ENCODE results near the gene SLC6A3.
"Not testable (repeated sequence)": the region's sequence is repeated elsewhere in the genome, so short reads cannot be mapped to it uniquely, and the experiment has no call there.

Gene SLC6A3

DNA sequence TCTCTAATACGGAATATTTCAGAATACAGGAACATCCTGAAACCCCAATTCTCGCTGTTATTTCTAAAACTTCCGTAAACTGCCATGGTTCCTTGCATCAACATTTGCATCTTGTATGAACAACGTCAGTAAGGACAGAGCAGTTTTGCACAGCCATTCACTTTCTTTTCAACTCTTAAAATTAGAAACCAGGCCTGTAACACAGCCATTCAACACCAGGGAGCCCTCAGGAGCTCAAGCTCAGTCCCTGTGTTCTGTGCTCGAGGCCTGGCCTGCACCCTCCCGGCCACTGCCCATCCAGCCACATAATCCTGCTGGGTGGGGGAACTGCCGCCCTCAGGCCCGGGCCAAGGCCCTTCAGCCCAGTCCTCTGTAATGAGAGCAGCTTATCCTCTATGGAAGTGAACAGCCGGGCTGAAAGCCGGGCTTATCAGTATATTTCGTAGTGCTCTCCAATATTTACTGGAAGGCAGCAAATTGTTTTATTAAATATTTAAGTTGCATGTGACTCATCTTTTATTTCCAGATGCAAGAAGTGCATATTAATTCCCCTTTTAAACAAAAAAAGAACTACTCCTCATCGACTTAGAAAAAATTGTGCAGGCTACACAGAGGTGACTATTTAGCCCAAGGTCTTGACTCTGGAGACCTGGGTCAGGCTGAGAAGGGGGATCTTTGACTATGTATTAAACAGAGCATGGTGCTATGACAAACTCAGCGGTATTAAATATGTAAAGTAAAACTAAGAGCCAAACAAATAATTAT, 33.2 kb upstream of the SLC6A3 start:
- DNase-seq (ENCODE audit: low read depth in 2 of 2), result no peak

DNA sequence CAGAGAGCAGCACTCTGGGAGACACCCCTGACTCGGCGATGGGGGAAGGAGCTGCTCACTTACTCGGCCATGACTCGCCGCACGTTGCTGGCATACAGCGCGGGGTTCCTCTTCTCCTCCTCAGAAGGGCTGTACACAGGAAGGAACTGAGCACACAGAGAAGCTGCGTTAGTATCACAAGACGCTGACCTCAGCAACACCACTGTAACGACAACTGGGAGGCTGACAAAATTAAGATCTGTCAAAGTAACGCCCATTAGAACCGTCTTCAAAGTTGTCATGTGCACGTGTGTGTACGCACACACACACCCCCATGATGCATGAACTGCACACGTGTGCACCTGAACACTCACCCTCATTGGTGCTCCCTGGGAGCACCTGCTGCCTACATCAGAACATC, 32.1 kb upstream of the SLC6A3 start:
- DNase-seq (ENCODE audit: low read depth in 2 of 2), result no peak

DNA sequence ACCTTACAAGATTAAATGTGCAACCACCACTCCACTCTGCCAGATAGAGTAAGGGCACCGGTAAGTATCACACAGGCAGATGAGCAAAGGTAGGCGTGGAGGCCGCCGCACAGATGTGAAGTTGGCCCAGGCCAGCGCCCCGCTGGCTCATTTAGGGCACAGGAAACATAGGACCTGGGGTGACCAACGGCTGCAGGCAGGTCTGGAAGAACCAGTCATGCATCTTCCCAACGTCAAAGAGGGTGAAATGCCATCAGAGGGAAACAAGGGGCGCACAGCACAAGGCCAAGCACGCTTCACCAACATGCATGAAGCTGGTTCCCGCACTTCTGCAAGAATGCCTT, 31.7 kb upstream of the SLC6A3 start:
- no peak for DNase-seq (ENCODE audit: low read depth in 2 of 2)

DNA sequence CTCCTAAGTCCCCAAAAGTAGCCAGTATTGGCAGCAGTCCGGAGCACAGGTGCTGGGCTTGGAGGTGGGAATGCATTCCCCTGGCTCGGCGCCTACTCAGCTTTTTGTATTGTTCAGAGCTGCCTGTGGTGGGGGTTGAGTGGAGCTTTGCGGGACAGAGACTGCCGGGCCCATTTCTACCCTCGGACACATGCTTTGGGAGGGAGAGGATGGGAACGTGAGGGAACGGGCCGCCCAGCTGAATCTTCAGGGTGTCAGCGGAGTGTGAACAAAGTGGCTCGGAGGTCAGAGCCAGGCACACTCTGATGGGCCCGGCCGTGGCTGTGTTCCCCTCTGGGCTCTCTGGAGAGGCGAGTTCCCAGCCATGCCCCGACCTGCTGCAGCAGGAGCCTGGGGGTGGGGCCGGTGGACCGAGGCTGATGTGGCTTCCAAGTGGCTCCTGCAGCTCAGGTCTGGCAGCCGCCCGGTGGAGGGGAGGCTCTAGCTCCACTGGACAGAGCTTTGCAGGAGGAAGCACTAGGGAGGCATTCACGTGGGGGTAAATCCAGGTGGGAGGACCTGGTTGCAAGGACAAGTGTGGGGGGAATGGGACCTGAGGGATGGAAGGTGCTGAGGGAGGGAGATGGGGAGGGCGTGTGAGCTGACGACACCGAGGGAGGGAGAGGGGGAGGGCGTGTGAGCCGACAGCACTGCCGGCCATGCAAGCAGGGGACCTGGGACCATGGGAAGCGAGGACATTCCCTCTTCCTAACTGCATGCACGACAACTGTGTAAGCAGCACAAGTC, 31.1 kb upstream of the SLC6A3 start:
- DNase-seq (ENCODE audit: low read depth in 2 of 2), result no peak

DNA sequence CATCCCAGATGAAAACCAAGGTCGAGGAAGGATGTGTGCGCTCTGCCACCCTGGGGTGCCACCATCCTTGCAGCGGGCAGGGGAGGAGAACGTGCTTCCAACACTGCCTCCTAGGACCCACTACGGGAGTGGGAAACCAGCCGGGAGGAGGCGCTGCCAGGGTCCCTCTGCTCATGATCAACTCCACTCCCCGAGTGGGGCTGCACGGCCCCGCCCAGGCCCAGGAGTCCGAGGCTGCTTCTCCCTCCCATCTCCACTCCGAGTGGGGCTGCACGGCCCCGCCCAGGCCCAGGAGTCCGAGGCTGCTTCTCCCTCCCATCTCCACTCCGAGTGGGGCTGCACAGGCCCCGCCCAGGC, 30.3 kb upstream of the SLC6A3 start:
- DNase-seq (ENCODE audit: low read depth in 2 of 2), result not testable (repeated sequence)

DNA sequence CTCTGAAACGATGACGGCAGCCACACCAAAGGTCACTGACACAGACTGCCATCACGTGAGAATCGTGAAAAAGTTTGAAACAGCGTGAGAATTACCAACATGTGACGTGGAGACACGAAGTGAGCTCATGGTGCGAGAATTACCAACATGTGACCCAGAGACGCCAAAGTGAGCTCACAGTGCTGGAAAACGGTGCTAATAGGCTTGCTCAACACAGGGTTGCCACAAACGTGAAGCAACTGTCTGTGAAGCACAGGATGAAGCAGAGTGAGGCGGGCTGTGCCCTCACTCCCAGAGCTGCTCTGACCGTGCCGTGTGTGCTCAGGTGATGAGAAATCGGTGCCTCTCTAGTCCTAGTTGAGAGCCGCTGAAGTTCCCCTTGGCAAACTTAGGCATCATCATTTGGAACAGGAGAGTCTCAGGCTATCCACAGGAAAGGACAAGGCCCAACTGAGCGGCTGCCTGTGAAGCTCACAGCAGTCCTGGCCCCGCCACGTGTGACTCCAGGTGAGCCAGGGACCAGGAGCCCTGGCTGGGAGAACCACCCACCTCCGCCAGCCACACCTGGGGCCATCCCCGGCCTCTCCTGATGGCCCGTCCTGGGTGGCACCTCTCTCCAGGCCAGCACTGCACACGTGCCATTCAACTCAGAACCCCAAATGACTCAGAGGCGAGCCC, 29.8 kb upstream of the SLC6A3 start:
- no peak for DNase-seq (ENCODE audit: low read depth in 2 of 2)

DNA sequence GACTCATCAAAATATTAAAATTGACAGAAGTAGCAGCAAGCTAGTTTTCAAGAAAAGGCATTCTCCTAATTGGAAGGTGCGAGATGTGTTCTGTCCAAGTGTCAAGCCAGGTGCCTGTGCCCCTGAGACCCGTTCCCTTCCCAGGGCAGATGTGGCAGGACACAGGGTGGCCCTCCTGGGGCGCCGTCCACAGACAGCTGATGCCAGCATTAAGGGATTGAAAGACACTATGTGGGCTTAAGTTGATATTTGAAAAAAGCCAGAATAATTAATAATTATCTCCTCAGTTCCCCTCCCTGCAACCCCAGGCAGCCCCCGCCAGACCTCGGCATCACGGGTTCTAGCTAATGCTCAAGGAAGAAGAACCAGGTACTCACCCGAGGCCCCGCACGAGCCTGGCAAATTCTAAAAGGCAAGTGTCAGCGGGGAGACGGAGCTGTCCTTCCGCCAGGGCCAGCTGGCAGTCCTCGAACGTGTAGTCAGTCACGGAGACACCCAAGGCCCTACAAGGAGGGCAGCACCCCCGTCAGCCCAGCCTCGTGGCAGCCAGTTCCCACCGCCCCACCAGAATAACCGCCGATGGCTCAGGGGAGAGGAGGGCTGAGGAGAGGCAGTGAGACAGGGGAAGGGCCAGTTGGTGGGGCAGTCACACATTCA, 29.1 kb upstream of the SLC6A3 start:
- DNase-seq (ENCODE audit: low read depth in 2 of 2), result no peak

DNA sequence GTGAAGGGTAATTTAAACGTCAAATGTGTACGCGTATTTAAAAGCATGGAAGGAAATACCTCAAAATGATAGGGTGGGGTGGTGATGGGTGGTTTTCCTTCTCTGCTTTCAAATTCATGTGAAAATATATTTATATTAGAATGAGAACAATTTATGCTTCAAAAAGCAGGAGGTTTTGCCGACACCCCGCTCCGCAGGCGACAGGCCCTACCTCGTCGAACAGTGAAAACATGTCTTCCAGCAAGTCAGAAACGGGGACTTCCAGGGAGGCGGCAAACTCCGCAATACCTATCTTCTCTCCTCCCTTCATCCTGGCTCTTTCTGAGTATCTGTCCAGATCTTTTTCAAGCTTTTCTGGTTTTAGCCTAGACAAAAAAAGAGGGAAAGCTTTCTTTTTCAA, 28.5 kb upstream of the SLC6A3 start:
- DNase-seq (ENCODE audit: low read depth in 2 of 2), result no peak

DNA sequence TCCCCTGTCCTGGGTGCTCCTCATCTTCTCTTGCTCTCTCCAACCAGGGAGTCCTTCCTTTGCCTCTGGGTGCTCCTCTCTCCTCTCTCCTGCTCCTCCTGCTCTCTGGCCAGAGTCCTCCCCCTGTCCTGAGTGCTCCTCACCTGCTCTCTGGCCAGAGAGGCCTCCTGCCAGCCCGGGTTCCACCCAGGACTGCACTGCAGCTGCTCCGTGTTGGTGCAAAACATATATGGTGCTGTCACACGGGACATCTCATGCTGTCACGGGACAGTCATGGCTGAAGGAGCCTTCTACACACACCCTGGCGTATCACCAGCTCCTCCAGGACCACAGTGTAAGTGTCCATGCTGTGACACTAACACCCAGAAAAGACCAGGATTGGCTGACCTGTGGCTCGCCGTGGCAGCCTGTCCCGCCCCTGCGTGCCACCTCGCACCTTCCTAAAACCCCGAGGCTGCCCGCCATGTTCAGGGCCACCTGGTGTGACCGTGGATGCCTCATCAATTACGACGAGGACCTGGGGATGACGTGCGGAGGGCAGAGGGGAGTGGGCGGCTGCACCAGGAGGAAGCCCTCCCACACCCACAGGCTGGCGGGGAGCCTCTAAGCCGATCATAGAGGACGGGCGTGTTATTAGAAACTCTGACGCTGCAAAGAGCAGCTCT, 27.9 kb upstream of the SLC6A3 start:
- DNase-seq (ENCODE audit: low read depth in 2 of 2), result no peak

DNA sequence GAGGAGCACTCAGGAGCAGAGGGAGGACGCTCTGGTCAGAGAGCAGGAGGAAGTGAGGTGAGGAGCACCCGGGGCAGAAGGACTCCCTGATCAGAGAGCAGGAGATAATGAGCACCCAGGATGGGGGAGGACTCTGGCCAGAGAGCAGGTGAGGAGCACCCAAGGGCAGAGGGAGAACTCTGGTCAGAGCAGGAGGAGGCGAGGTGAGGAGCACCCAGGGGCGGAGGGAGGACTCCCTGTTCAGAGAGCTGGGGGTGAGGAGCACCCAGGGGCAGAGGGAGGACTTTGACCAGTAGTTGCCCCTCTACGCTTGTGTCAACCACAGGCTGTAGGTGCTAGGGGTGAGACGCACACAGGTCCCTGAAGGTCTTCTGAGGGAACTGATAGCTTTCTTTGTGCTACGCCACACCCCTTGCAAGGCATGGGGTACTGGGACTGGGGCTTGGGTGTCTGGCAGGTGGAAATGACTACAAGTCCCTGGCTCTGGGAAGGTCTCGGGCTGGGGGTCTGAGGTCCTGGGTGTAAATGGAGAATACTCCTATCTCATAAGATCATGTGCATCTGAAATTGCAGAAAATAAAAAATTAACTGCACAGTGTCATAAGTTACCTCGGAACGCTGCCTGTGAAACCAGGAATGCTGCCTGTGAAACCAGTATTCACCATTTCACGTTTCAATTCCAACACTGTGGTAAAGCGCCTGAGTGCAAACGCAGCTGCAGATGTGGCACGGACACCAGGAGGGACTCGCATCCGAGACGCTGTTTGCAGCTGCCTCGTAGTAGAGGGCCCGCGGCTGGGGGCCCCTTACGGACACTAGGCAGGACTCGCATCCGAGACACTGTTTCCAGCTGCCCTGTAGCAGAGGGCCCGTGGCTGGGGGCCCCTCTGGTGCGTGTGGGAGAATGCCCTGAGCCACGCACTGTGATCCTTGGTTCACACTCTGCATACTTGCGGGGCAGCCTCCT, 27.0 kb upstream of the SLC6A3 start:
- DNase-seq (ENCODE audit: low read depth in 2 of 2), result no peak

DNA sequence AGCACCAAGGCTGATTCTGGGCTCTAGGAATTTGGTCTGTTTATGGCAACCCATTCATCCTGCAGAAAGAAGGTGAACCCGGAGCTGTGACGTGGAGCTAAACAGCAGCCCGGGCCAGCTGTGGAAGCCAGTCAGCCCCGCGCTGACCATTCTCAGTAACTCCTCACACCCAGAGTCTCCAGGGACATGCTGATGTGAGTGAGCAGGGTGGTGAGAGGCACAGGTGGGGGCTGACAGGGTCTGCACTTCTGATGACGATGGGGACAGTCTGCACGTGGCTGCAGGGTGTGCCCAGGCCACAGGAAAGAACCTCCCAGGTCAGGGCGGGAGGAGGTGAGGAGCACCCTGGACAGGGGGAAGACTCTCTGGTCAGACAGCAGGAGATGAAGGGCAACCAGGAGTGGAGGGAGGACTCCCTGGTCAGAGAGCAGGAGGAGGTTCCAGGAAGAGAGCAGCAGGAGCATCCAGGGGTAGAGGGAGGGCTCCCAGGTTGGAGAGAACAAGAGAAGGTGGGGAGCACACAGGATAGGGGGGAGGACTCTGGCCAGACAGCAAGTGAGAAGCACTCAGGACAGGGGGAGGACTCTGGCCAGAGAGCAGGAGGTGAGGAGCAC, 26.1 kb upstream of the SLC6A3 start:
- DNase-seq (ENCODE audit: low read depth in 2 of 2), result no peak

DNA sequence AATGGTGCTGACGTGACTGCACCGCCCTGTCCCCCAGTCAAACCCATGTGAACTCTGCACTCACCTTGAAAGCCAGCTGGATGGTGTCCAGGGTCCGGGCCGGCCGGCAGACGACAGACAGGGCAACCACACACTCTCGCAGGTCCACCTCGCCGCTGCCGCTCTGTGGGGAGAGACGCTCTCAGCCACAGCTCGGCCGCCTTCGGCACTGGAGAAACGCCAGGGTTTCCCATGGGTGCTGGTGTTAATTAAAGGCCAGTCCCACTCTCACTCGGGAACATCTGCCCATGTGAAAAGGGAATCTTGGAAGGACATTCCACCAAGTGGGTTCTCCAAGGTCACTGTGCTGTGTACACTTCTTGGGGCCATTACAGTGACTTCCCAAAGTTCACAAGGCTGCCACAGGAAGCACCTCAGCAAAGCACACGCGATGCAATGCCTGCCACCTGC, 25.5 kb upstream of the SLC6A3 start:
- DNase-seq (ENCODE audit: low read depth in 2 of 2), result no peak

DNA sequence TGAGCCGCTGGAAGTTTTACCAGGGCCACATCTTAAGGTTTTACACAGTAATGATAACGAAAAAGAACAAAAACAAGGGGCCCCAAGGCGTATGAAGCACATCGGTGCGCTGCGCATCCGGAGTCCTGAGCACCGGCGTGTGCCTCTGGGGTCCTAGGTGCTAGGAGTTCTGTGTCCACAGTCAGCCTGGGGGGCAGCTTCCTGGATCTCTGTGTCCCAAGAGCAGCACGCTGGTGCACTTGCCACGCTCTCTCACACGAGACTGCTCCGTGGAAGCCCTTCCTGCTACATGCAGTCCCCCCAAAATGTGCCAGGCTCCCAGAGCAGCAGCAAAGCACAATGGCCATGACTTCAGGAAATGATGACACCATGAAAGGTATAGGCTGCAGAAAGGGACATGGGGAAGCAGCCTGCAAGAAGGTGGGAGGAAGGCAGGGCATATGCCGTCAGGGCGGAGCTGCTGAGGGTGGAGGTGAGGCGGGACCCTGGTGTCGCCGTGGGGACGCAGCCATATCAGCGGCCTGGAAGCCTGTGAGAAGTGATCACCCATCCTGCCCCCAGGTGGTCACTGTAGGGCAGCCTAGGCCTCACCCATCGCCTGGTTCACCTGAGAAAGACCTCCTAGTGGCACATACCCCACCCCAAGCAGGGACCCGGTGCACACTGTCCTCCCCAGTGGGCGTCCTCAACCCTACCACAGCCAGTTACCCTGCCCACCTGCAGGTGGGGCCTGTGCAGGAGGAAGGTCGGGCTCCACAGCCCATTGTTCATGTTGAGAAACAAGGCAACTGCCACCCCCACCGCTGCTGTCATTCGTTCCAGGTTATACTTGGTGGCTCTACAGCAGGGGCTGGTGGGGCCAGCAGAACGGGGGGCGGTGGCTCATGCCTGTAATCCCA, 23.6 kb upstream of the SLC6A3 start:
- DNase-seq (ENCODE audit: low read depth in 2 of 2), result no peak

DNA sequence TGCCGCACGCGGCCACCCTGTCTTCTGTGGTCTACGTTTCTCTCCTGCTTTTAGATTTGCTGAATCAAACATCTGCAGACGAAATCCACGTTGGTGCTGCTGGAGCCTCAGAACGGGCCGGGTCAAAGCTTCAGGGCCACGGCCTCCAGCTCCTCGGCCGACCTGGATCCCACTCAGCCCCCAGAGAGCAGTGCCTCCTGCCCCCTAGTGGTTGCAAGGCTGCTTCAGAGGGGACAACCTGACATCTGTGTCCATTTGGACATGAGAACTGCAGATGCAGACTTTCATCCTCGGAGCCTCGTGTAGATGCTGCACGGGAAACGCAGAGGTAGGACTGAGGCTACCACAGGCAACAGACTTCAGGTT, 23.0 kb upstream of the SLC6A3 start:
- DNase-seq (ENCODE audit: low read depth in 2 of 2), result no peak

DNA sequence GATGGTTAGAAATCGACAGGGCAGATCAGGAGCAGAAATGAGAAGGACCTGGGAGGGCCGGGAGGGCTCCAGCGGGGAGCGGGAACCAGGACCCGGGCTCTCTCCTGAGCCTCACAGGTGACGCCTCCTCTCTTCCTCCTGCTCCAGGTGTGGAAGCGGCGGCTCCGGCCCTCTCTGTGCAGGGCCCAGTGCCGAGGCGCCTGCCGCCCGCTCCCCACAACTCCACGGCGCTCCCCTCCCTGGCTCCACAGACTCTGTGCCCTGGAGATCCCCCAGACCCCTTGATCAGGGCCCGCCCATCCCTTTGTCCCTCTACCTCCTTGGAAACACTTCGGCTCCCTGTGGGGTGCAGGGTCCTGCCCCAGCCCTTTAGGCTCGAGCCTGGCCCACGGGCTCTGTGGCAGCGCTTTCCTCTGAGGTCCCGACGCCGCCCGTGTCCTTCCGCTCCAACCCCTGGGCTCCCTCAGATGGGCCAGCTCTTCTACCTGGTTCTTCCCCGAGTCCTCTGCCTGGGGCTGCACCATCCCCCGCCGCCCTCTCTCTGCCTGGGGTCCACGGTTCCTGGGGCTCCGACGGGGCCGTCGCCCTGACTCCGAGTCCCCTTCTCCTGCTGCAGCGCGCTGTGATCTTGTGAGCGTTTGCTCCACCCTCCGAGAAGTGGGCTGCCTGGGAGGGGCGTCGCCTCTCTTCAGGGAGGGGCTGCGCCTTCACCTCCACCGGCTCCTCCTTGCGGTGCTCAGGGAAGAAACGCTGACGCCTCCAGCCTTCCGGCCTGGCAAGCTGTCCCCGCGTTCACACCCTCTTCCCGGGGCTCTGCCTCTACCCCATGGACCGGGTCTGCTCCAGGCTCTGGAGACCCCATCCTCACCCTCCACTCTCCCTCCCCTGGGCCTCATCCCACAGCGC, 22.4 kb upstream of the SLC6A3 start:
- DNase-seq (ENCODE audit: low read depth in 2 of 2), result no peak

DNA sequence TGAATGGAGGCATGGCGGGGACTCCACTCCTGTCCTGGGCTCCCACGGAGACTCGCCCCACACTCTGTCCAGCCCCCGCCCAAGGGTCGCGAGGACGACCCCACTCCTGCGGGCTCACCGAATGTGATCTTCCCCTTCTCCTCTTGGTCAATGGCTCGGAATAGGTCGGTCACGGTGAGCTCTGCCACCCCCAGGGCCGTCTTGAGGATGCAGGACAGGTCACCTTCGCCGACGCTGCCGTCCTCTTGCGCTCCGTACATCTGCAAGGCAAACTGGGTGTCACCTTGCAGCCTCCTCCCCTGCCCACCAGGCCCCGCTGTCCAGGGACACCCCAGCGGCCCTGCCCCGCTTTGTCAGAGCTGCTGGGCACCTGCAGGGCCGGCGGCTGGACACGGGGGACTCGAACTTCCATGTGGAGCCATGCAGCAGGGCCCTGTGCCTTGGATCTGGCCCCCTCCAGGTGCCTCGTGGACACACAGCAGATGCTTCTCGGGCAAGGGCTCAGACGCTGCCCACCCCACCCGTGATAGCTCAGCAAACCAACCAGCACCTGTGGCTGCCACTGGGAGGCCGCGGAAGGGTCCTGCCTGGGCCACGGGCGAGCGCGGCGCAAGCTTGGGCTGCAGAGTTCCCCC, 21.5 kb upstream of the SLC6A3 start:
- no peak for DNase-seq (ENCODE audit: low read depth in 2 of 2)

DNA sequence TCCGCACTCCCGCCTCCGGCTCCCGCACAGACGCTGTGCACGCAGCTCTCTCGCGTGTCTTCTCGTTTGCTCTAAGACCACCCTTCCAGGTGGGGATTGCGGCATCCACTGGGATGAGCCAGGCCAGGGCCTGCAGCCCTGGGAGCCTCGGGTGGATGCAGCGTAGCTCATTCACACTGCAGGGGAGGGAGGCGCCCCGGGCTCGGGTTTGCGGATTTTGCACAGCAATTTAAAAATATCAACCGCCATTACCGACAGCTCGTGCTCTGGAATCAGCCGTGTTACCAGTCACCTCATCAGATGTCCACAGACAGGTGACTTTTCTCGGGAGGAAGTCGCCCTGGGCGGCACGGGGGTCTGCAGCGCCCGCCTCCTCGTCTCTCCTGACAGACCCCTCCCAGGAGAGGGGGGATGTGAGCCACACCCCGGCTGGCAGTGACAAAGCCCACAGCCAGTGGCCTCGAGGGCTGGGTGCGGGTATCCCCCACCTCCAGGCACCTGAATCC, 20.8 kb upstream of the SLC6A3 start:
- no peak for DNase-seq (ENCODE audit: low read depth in 2 of 2)

Data from stimulated activated CD4-positive, alpha-beta T cell treated with anti-CD3 and anti-CD28 coated beads, Interleukin-1b, Interleukin-23, amount 100 ng/mL, for 4 hours (primary cell).